Mesenchymal stem cell (in vitro differentiated cells and primary cell): Measurements from ENCODE around the gene TCP11L2.

Experiments used
- DNase-seq: peaks from one replicate; pipeline ENCODE4 v3.0.0-alpha.2; 2013
- H2AFZ ChIP-seq: one replicate; pipeline ENCODE4 v1.6.1; 2013; ENCODE audit warnings: low read depth, mild to moderate bottlenecking, control low read depth, inconsistent platforms, low read length, moderate library complexity
- H2AK5ac ChIP-seq: 2 replicates; pipeline ENCODE4 v1.6.1; 2013; ENCODE audit warnings: low read length, moderate library complexity, mild to moderate bottlenecking, inconsistent platforms; ENCODE audit not compliant: severe bottlenecking
- H2BK120ac ChIP-seq: one replicate; pipeline ENCODE4 v1.6.1; 2013; ENCODE audit warnings: low read depth, mild to moderate bottlenecking, inconsistent platforms, low read length, moderate library complexity
- H2BK12ac ChIP-seq, 2 experiments: one replicate each; pipeline ENCODE4 v1.6.1; 2013; ENCODE audit warnings: inconsistent platforms in 2 of 2, low read length in 2 of 2, mild to moderate bottlenecking in 2 of 2, moderate library complexity in 2 of 2, control low read depth in 1 of 2
- H2BK15ac ChIP-seq: one replicate; pipeline ENCODE4 v1.6.1; 2013; ENCODE audit warnings: mild to moderate bottlenecking, low read depth, inconsistent platforms; ENCODE audit not compliant: poor library complexity, severe bottlenecking
- H2BK5ac ChIP-seq: 2 replicates; pipeline ENCODE4 v1.6.1; 2013; ENCODE audit warnings: low read depth, mild to moderate bottlenecking, low read length, control low read depth, inconsistent platforms; ENCODE audit not compliant: poor library complexity, severe bottlenecking
- H3K14ac ChIP-seq, 2 experiments: one replicate each; pipeline ENCODE4 v1.6.1; 2013; ENCODE audit warnings: inconsistent platforms in 2 of 2, low read length in 2 of 2, control low read depth in 1 of 2, mild to moderate bottlenecking in 1 of 2, moderate library complexity in 1 of 2
- H3K18ac ChIP-seq, 2 experiments: one replicate each; pipeline ENCODE4 v1.6.1; 2013; ENCODE audit warnings: inconsistent platforms in 2 of 2, low read length in 2 of 2, control low read depth in 1 of 2, low read depth in 1 of 2, mild to moderate bottlenecking in 1 of 2
- H3K23ac ChIP-seq, 2 experiments: one replicate each; pipeline ENCODE4 v1.6.1; 2013; ENCODE audit warnings: inconsistent platforms in 2 of 2, low read length in 2 of 2, mild to moderate bottlenecking in 2 of 2, moderate library complexity in 2 of 2, control low read depth in 1 of 2
- H3K27ac ChIP-seq: 2 replicates; pipeline ENCODE4 v1.5.1; 2013; ENCODE audit warnings: mild to moderate bottlenecking, moderate library complexity, low read length, control low read depth, inconsistent platforms; ENCODE audit not compliant: poor library complexity, severe bottlenecking
- H3K27me3 ChIP-seq, 2 experiments: 2 replicates each; pipeline versions ENCODE4 v1.6.1 to v1.7.0; 2013; ENCODE audit warnings: low read length in 2 of 2, mild to moderate bottlenecking in 2 of 2, moderate library complexity in 2 of 2, control low read depth in 1 of 2, inconsistent platforms in 1 of 2; ENCODE audit not compliant: control insufficient read depth in 1 of 2, insufficient read depth in 1 of 2
- H3K36me3 ChIP-seq, 2 experiments: 2 replicates each; pipeline versions ENCODE4 v1.6.1 to v1.7.0; 2013; ENCODE audit warnings: low read length in 2 of 2, control low read depth in 1 of 2, inconsistent platforms in 1 of 2, low read depth in 1 of 2, mild to moderate bottlenecking in 1 of 2; ENCODE audit not compliant: insufficient read depth in 2 of 2, control insufficient read depth in 1 of 2
- H3K4ac ChIP-seq, 2 experiments: one replicate each; pipeline ENCODE4 v1.6.1; 2013; ENCODE audit warnings: inconsistent platforms in 2 of 2, low read length in 2 of 2, mild to moderate bottlenecking in 2 of 2, moderate library complexity in 2 of 2, control low read depth in 1 of 2, low read depth in 1 of 2
- H3K4me1 ChIP-seq: 2 replicates; pipeline ENCODE4 v1.6.1; 2013; ENCODE audit warnings: low read depth, low read length, control low read depth; ENCODE audit not compliant: control insufficient read depth, insufficient read depth
- H3K4me2 ChIP-seq: 2 replicates; pipeline ENCODE4 v1.6.1; 2013; ENCODE audit warnings: low read length, mild to moderate bottlenecking, inconsistent platforms; ENCODE audit not compliant: poor library complexity, severe bottlenecking
- H3K4me3 ChIP-seq, 2 experiments: 2 replicates each; pipeline versions ENCODE4 v1.5.1 to v1.7.0; 2013; ENCODE audit warnings: low read length in 2 of 2, mild to moderate bottlenecking in 2 of 2, control low read depth in 1 of 2, low read depth in 1 of 2; ENCODE audit not compliant: insufficient read depth in 1 of 2
- H3K79me1 ChIP-seq: replicated peaks from 2 replicates; pipeline ENCODE4 v1.6.1; 2013; ENCODE audit warnings: mild to moderate bottlenecking, control low read depth, low read length, inconsistent platforms; ENCODE audit not compliant: poor library complexity, severe bottlenecking
- H3K9ac ChIP-seq: 2 replicates; pipeline ENCODE4 v1.7.0; 2013; ENCODE audit warnings: mild to moderate bottlenecking, low read length, moderate library complexity
- H3K9me3 ChIP-seq: 2 replicates; pipeline ENCODE4 v1.7.0; 2013; ENCODE audit warnings: mild to moderate bottlenecking, low read length; ENCODE audit not compliant: control insufficient read depth
- H4K8ac ChIP-seq: one replicate; pipeline ENCODE4 v1.6.1; 2013; ENCODE audit warnings: inconsistent platforms, mild to moderate bottlenecking, low read length, moderate library complexity
- H4K91ac ChIP-seq: one replicate; pipeline ENCODE4 v1.6.1; 2013; ENCODE audit warnings: mild to moderate bottlenecking, low read length, inconsistent platforms
- WGBS: methylation state at CpG from one replicate; pipeline ENCODE4 v1.1.7; 2013; ENCODE audit warnings: mixed read lengths; 5-methylcytosine and 5-hydroxymethylcytosine counted together

TCP11L2 gene

GRCh38 chr12:106256524-106256923 lies 46.0 kb upstream of the TCP11L2 start:
- no peak overlapping the region for H3K14ac ChIP-seq
- no peak for DNase-seq
- H2BK12ac ChIP-seq = no peak overlapping the region
- no peaks in the 10 kb centered on the region for H3K79me1 ChIP-seq
- no peak overlapping the region for H2AFZ ChIP-seq
- H4K8ac ChIP-seq = no peak overlapping the region
- H3K4me2 ChIP-seq = no peak overlapping the region
- H4K91ac ChIP-seq = no peak overlapping the region
- H2BK120ac ChIP-seq = no peak overlapping the region
- H2BK5ac ChIP-seq = no peak overlapping the region
- H3K18ac ChIP-seq = no peak overlapping the region
- H3K4me1 ChIP-seq = peaks cover 2% of the 10 kb centered on the region
- H3K9me3 ChIP-seq = no peaks in the 10 kb centered on the region
- no peak overlapping the region for H3K4ac ChIP-seq
- no peak overlapping the region for H2BK15ac ChIP-seq
- H3K23ac ChIP-seq = no peak overlapping the region
- H3K4me3 ChIP-seq = no peak overlapping the region
- no peak overlapping the region for H3K27ac ChIP-seq
- H2AK5ac ChIP-seq = no peak overlapping the region
- no peaks in the 10 kb centered on the region for H3K36me3 ChIP-seq
- no peak overlapping the region for H3K9ac ChIP-seq
- H3K27me3 ChIP-seq = no peaks in the 10 kb centered on the region

DNA sequence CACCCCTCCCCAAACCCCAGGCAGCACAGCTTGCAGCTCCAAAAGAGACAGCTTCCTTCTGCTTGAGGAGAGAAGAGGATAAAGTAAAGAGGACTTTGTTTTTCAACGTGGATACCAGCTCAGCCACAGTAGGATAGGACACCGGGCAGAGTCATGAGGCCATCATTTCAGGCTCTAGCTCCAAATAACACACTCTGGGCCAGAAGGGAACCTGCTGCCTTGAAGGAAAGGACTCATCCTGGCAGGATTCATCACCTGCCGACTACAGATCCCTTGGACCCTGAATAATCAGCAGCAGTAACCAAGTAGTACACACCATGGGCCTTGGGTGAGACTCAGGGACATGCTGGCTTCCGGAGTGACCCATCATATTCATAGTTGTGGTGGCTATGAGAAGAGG lies 44.3 kb upstream of the TCP11L2 start:
- Histone ChIP-seq H3K36me3 (no peaks in the 10 kb centered on the region), H4K8ac (no peak overlapping the region), H4K91ac (no peak overlapping the region), H3K27me3 (no peaks in the 10 kb centered on the region), H3K9ac (no peak overlapping the region), H3K79me1 (no peaks in the 10 kb centered on the region), H2AK5ac (no peak overlapping the region), H3K4me3 (no peak overlapping the region), H3K23ac (no peak overlapping the region), H3K4me2 (no peak overlapping the region), H3K4ac (no peak overlapping the region), H2AFZ (no peak overlapping the region), H3K9me3 (no peaks in the 10 kb centered on the region), H2BK120ac (no peak overlapping the region), H2BK5ac (no peak overlapping the region), H2BK15ac (no peak overlapping the region), H3K4me1 (no peaks in the 10 kb centered on the region), H3K18ac (no peak overlapping the region), H3K27ac (no peak overlapping the region), H3K14ac (no peak overlapping the region), H2BK12ac (no peak overlapping the region)
- DNase-seq = no peak
- WGBS = 81% methylated on average over 4 of the region's 4 CpGs

DNA sequence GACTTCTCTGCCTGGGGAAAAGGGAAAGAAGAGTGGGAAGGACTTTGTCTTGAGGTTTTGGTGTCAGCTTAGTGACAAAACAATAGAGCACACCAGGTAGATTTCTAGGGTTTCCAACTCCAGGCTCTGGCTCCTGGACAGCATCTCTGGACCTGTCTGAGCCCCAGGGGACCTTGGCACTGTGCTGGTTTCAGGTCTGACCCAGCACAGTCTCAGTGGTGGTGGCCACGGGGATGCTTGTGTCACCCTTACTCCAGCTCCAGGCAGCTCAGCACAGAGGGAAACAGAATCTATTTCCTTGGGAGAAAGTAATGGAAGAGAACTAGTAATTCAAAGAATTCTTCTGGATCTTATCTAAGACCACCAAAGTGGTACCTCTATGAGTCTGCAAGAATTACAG lies 43.6 kb upstream of the TCP11L2 start:
- Histone ChIP-seq H3K23ac (no peak overlapping the region), H3K4me3 (no peak overlapping the region), H2AFZ (no peak overlapping the region), H4K8ac (no peak overlapping the region), H2BK120ac (no peak overlapping the region), H2AK5ac (no peak overlapping the region), H3K36me3 (no peaks in the 10 kb centered on the region), H3K4me2 (no peak overlapping the region), H2BK15ac (no peak overlapping the region), H4K91ac (no peak overlapping the region), H3K27me3 (no peaks in the 10 kb centered on the region), H3K9me3 (no peaks in the 10 kb centered on the region), H2BK5ac (no peak overlapping the region), H3K9ac (no peak overlapping the region), H3K79me1 (no peaks in the 10 kb centered on the region), H2BK12ac (no peak overlapping the region), H3K18ac (no peak overlapping the region), H3K27ac (no peak overlapping the region), H3K4me1 (no peaks in the 10 kb centered on the region), H3K4ac (no peak overlapping the region), H3K14ac (no peak overlapping the region)
- WGBS = 50% methylated on average over 1 of the region's 1 CpG
- no peak for DNase-seq

DNA sequence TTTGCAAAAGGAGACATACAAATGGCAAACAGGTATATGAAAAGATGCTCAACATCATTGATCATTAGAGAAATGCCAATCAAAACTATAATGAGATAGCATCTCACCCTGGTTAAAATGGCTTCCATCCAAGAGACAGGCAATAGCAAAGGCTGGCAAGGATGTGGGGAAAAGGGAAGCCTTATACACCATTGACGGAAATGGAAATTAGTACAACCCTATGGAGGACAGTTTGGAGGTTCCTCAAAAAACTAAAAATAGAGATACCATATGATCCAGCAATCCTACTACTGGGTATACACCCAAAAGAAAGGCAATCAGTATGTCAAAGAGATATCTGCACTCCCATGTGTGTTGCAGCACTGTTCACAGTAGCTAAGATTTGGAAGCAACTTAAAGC lies 37.4 kb upstream of the TCP11L2 start:
- Histone ChIP-seq H3K23ac (no peak overlapping the region), H3K9me3 (no peaks in the 10 kb centered on the region), H3K79me1 (no peaks in the 10 kb centered on the region), H4K8ac (no peak overlapping the region), H2AK5ac (no peak overlapping the region), H4K91ac (no peak overlapping the region), H3K4ac (no peak overlapping the region), H3K18ac (no peak overlapping the region), H2BK120ac (no peak overlapping the region), H3K27me3 (no peaks in the 10 kb centered on the region), H3K9ac (no peak overlapping the region), H2AFZ (no peak overlapping the region), H3K36me3 (no peaks in the 10 kb centered on the region), H3K4me1 (no peaks in the 10 kb centered on the region), H2BK12ac (no peak overlapping the region), H3K27ac (no peak overlapping the region), H3K4me2 (no peak overlapping the region), H2BK15ac (no peak overlapping the region), H3K14ac (no peak overlapping the region), H3K4me3 (no peak overlapping the region), H2BK5ac (no peak overlapping the region)
- DNase-seq = no peak
- WGBS = 100% methylated on average over 1 of the region's 1 CpG
